Measurements from ENCODE around the gene PTPN2.
"Not testable (repeated sequence)": the region's sequence is repeated elsewhere in the genome, so short reads cannot be mapped to it uniquely, and the experiment has no call there.

Gene PTPN2

DNA sequence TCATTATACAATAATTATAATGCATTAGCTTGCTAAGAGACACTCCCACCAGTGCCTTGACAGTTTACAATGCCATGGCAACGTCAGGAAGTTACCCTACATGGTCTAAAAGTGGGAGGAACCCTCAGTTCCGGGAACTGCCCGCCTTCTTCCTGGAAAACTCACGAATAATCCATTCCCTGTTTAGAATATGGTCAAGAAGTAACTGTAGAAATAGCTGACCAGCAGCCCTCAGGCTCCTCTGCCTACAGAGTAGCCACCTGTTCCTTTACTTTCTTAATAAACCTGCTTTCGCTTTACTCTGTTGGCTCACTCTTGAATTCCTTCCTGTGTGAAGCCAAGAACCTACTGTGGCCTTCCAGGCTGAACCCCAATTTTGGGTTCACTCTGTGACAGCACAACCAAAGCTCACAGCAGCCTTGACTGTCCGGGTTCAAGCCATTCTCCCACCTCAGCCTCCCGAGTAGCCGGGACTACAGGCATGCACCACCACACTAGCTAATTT lies 20.0 kb upstream of the PTPN2 start:
- Histone ChIP-seq H3K36me3 (replicated peaks; ENCODE audit: low read depth, low read length) (no peaks in the 10 kb centered on the region), H2AFZ (ENCODE audit: low read depth, low read length) (no peak overlapping the region; the same call in 1 of the 2 replicates), H3K4me3 (ENCODE audit: low read length) (no peak overlapping the region), H3K27ac (ENCODE audit: low read length) (no peak overlapping the region), H3K27me3 (ENCODE audit: low read depth, low read length) (peaks cover 3% of the 10 kb centered on the region; the same call in 1 of the 2 replicates), H3K79me2 (ENCODE audit: low read length) (no peaks in the 10 kb centered on the region), H3K9ac (ENCODE audit: low read length) (no peak overlapping the region), H3K9me3 (ENCODE audit: insufficient read depth, low read length) (no peaks in the 10 kb centered on the region), H3K4me1 (ENCODE audit: low read length) (no peaks in the 10 kb centered on the region), H3K4me2 (ENCODE audit: low read length) (no peak overlapping the region), H4K20me1 (ENCODE audit: insufficient read depth, low read length) (no peaks in the 10 kb centered on the region)
- TF ChIP-seq, protein P1, sequence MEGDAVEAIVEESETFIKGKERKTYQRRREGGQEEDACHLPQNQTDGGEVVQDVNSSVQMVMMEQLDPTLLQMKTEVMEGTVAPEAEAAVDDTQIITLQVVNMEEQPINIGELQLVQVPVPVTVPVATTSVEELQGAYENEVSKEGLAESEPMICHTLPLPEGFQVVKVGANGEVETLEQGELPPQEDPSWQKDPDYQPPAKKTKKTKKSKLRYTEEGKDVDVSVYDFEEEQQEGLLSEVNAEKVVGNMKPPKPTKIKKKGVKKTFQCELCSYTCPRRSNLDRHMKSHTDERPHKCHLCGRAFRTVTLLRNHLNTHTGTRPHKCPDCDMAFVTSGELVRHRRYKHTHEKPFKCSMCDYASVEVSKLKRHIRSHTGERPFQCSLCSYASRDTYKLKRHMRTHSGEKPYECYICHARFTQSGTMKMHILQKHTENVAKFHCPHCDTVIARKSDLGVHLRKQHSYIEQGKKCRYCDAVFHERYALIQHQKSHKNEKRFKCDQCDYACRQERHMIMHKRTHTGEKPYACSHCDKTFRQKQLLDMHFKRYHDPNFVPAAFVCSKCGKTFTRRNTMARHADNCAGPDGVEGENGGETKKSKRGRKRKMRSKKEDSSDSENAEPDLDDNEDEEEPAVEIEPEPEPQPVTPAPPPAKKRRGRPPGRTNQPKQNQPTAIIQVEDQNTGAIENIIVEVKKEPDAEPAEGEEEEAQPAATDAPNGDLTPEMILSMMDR (IDR thresholded peaks at IDR 0.05; ENCODE audit: low read depth, low read length) = no peak
- no peak for TF ChIP-seq EZH2phosphoT487 (IDR thresholded peaks at IDR 0.05; ENCODE audit: low read depth)

DNA sequence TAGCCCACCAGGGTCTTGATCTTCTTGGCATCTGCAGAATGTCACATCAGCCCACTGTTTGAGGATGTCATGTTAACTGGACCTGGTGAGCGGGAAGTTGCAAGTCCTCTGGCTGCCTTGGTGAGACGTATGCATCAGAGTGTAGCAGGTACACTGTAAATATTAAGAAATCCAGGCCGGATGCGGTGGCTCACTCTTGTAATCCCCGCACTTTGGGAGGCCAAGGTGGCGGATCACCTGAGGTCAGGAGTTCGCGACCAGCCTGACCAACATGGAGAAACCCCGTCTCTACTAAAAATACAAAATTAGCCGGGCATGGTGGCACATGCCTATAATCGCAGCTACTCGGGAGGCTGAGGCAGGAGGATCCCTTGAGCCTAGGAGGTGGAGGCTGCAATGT lies 17.2 kb upstream of the PTPN2 start:
- not testable (repeated sequence) for H3K9me3 ChIP-seq (ENCODE audit: insufficient read depth, low read length); H3K4me3 ChIP-seq (ENCODE audit: low read length); H3K27ac ChIP-seq (ENCODE audit: low read length); H3K36me3 ChIP-seq (replicated peaks; ENCODE audit: low read depth, low read length); H3K79me2 ChIP-seq (ENCODE audit: low read length); H4K20me1 ChIP-seq (ENCODE audit: insufficient read depth, low read length); H3K27me3 ChIP-seq (ENCODE audit: low read depth, low read length); H2AFZ ChIP-seq (ENCODE audit: low read depth, low read length); H3K4me1 ChIP-seq (ENCODE audit: low read length); H3K4me2 ChIP-seq (ENCODE audit: low read length); H3K9ac ChIP-seq (ENCODE audit: low read length)

DNA sequence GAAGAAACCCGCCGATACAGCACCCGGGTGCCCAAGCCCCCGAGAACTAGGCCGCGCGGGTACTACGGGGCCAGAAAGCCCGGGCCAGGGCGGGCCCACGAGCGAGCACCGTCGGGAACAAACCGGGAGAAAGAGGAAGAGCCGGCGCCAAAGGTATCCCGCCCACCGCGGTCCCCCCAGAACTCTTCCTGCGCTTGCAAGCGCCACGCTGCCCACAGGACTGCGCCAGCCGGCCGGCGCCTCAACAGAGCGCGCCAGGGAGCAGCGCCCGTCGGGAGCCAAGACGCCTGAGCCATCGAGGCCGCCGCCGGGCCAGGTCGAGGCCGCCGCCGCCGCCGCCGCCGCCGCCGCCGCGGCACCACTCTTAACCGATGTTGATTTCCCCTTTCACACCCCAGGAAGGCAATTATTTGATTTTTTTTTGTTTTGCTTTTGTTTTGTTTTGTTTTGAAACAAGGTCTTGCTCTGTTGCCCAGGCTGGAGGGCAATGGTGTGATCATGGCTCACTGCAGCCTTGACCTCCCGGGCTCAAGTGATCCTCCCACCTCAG lies 12.8 kb upstream of the PTPN2 start:
- H3K9ac ChIP-seq (ENCODE audit: low read length); H3K27ac ChIP-seq (ENCODE audit: low read length); H3K27me3 ChIP-seq (ENCODE audit: low read depth, low read length); H3K4me2 ChIP-seq (ENCODE audit: low read length); H3K79me2 ChIP-seq (ENCODE audit: low read length); H3K9me3 ChIP-seq (ENCODE audit: insufficient read depth, low read length); H3K4me1 ChIP-seq (ENCODE audit: low read length); H4K20me1 ChIP-seq (ENCODE audit: insufficient read depth, low read length); H3K4me3 ChIP-seq (ENCODE audit: low read length); H2AFZ ChIP-seq (ENCODE audit: low read depth, low read length); H3K36me3 ChIP-seq (replicated peaks; ENCODE audit: low read depth, low read length): not testable (repeated sequence)

DNA sequence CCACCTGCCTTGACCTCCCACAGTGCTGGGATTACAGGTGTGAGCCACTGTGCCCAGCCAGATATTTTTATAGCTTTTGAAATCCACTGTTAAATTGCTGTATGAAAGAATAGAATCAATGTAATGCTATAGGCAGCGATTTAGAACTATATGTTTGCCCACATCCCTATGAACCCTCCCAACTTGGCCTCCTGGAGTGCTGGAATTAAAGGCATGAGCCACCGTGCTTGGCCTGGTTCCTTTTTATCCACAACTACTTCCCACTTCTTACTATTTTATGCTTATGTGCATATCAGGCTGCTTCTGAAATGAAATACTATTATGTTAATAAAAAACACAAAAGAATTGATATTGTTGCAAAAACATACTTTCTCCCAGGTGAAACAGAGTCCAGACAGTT lies 11.6 kb upstream of the PTPN2 start:
- no peak overlapping the region for H2AFZ ChIP-seq (ENCODE audit: low read depth, low read length)
- TF ChIP-seq EZH2phosphoT487 (IDR thresholded peaks at IDR 0.05; ENCODE audit: low read depth) = no peak
- TF ChIP-seq, protein P1 (IDR thresholded peaks at IDR 0.05; ENCODE audit: low read depth, low read length) = no peak
- H4K20me1 ChIP-seq (ENCODE audit: insufficient read depth, low read length) = no peaks in the 10 kb centered on the region
- H3K9ac ChIP-seq (ENCODE audit: low read length) = no peak overlapping the region
- H3K36me3 ChIP-seq (replicated peaks; ENCODE audit: low read depth, low read length) = no peaks in the 10 kb centered on the region
- H3K4me1 ChIP-seq (ENCODE audit: low read length) = no peaks in the 10 kb centered on the region
- H3K4me3 ChIP-seq (ENCODE audit: low read length) = no peak overlapping the region
- H3K27ac ChIP-seq (ENCODE audit: low read length) = no peak overlapping the region
- H3K79me2 ChIP-seq (ENCODE audit: low read length) = no peaks in the 10 kb centered on the region
- no peaks in the 10 kb centered on the region for H3K9me3 ChIP-seq (ENCODE audit: insufficient read depth, low read length)
- H3K4me2 ChIP-seq (ENCODE audit: low read length) = no peak overlapping the region
- H3K27me3 ChIP-seq (ENCODE audit: low read depth, low read length) = no peaks in the 10 kb centered on the region; the same call in 1 of the 2 replicates

DNA sequence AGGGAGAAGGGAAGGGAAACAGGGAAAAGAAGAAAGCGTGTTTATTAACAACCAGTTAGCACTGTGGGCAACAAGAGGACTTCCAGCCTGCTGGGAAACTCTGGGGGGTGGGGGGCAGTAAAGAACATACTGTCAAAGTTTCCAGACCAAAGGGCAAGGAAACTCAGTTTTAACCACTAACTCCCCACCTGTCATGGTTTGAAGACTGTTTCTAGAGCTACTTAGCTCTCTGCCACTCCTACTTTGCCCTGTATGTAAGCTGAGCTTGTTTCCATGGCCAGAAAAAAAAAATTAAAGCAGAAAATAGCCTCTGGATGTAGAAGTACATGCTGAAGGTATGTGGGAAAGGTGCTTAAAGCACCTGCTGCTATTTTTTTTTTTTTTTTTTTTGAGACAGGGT lies 11.0 kb upstream of the PTPN2 start:
- no peaks in the 10 kb centered on the region for H3K79me2 ChIP-seq (ENCODE audit: low read length)

More for the DNA sequence above, 11.0 kb upstream of the PTPN2 start:
- Histone ChIP-seq H3K4me1 (ENCODE audit: low read length) (no peaks in the 10 kb centered on the region), H3K9ac (ENCODE audit: low read length) (no peak overlapping the region), H3K4me2 (ENCODE audit: low read length) (no peak overlapping the region), H3K36me3 (replicated peaks; ENCODE audit: low read depth, low read length) (no peaks in the 10 kb centered on the region), H2AFZ (ENCODE audit: low read depth, low read length) (no peak overlapping the region), H3K27me3 (ENCODE audit: low read depth, low read length) (no peaks in the 10 kb centered on the region; the same call in 1 of the 2 replicates), H3K4me3 (ENCODE audit: low read length) (no peak overlapping the region), H4K20me1 (ENCODE audit: insufficient read depth, low read length) (no peaks in the 10 kb centered on the region), H3K27ac (ENCODE audit: low read length) (no peak overlapping the region), H3K9me3 (ENCODE audit: insufficient read depth, low read length) (no peaks in the 10 kb centered on the region)
- TF ChIP-seq EZH2phosphoT487 (IDR thresholded peaks at IDR 0.05; ENCODE audit: low read depth) = no peak
- TF ChIP-seq, protein P1 (IDR thresholded peaks at IDR 0.05; ENCODE audit: low read depth, low read length) = no peak
